OCI-LY7 (cell line): ENCODE results near the gene CCDC74B. TPM values are rescaled to one million over a fixed set of nuclear protein-coding genes. Genes with fewer than 3 reads are reported as not detected.
"Not testable (repeated sequence)": the region's sequence is repeated elsewhere in the genome, so short reads cannot be mapped to it uniquely, and the experiment has no call there.

Experiments used
- BruUV-seq: library from RNA; stranded (reverse); fragments of 400-500 nt; replicated peaks from 2 replicates; lab custom pipeline; 2021; lab: Mats Ljungman, UMichigan
- CTCF ChIA-PET: fragments of 300-600 bp; sonication (Branson Sonifier 250); formaldehyde crosslinking; loops from one replicate; lab custom pipeline; 2022; ENCODE audit warnings: antibody characterized with exemption; ENCODE audit not compliant: unreplicated experiment; lab: Charles Lee
- POLR2A ChIA-PET: fragments of 300-600 bp; sonication (Branson Sonifier 250); formaldehyde crosslinking; loops from one replicate; lab custom pipeline; 2022; ENCODE audit warnings: antibody characterized with exemption; lab: Charles Lee
- DNase-seq: peaks from one replicate; pipeline ENCODE4 v3.0.0-alpha.2; 2015; ENCODE audit warnings: low spot score
- H2AFZ ChIP-seq: fragments of 200-600 bp; sonication (generic), shearing (Covaris generic); 2 replicates; pipeline ENCODE4 v1.6.1; 2014; ENCODE audit warnings: mild to moderate bottlenecking, antibody characterized with exemption, low read length, moderate library complexity
- H3K27ac ChIP-seq: fragments of 200-600 bp; sonication (generic); 2 replicates; pipeline ENCODE4 v1.5.1; 2014; ENCODE audit warnings: mixed run types, low read depth, mild to moderate bottlenecking, moderate library complexity, low read length, inconsistent platforms; ENCODE audit not compliant: poor library complexity, severe bottlenecking
- H3K36me3 ChIP-seq: fragments of 200-600 bp; sonication (generic); 2 replicates; pipeline ENCODE4 v1.6.1; 2014; ENCODE audit warnings: mild to moderate bottlenecking, antibody characterized with exemption, low read length, moderate library complexity, mixed read lengths; ENCODE audit not compliant: insufficient read depth
- H3K4me1 ChIP-seq: fragments of 200-600 bp; sonication (generic); 2 replicates; pipeline ENCODE4 v1.5.1; 2014; ENCODE audit warnings: mild to moderate bottlenecking, low read length; ENCODE audit not compliant: insufficient read depth, poor library complexity, severe bottlenecking
- H3K4me2 ChIP-seq: fragments of 200-600 bp; sonication (generic); 2 replicates; pipeline ENCODE4 v1.6.1; 2014; ENCODE audit warnings: mild to moderate bottlenecking, low read length
- H3K4me3 ChIP-seq: fragments of 200-600 bp; sonication (generic); 2 replicates; pipeline ENCODE4 v1.5.1; 2014; ENCODE audit warnings: mild to moderate bottlenecking, low read depth, low read length; ENCODE audit not compliant: poor library complexity, severe bottlenecking
- H3K79me2 ChIP-seq: fragments of 200-600 bp; sonication (generic); 2 replicates; pipeline ENCODE4 v1.6.1; 2016; ENCODE audit warnings: low read depth, mild to moderate bottlenecking, low read length, moderate library complexity, mixed read lengths; ENCODE audit not compliant: insufficient read depth
- H3K9me2 ChIP-seq: fragments of 200-600 bp; sonication (generic); 2 replicates; pipeline ENCODE4 v1.6.1; 2016; ENCODE audit warnings: mild to moderate bottlenecking, low read length, mixed read lengths; ENCODE audit not compliant: insufficient read depth
- H3K9me3 ChIP-seq: fragments of 200-600 bp; sonication (generic); 2 replicates; pipeline ENCODE4 v1.6.1; 2014; ENCODE audit warnings: mild to moderate bottlenecking, mixed run types, low read length, mixed read lengths
- H4K20me1 ChIP-seq: fragments of 200-600 bp; sonication (generic); 2 replicates; pipeline ENCODE4 v1.6.1; 2014; ENCODE audit warnings: mild to moderate bottlenecking, antibody characterized with exemption, low read length, moderate library complexity, mixed read lengths; ENCODE audit not compliant: insufficient read depth
- EZH2phosphoT487 ChIP-seq: fragments of 200-600 bp; sonication (generic); IDR thresholded peaks from 2 replicates; pipeline ENCODE4 v1.6.1; 2018; ENCODE audit warnings: low read depth, borderline replicate concordance, mild to moderate bottlenecking, mixed run types, antibody characterized with exemption, low read length, moderate library complexity, mixed read lengths
- intact Hi-C: fragments of 100-400 bp; cut with micrococcal nuclease; formaldehyde crosslinking; loops from one replicate; pipeline ENCODE4 v1.10.0; 2022; ENCODE audit not compliant: unreplicated experiment
- total RNA-seq, 2 experiments: library from RNA; depleted of rRNA in 1 of 2; stranded (reverse); fragments of >200 nt in 1 of 2; shearing (Covaris generic) in 1 of 2; gene quantifications; 2 replicates each; pipeline ENCODE4 v1.2.3, GENCODE V29; 2014 to 2022
- TF ChIP-seq, protein P1 (sequence below): fragments of 200-600 bp; sonication (generic); conservative IDR thresholded peaks from 2 replicates; pipeline ENCODE4 v1.5.1; 2014; ENCODE audit warnings: mild to moderate bottlenecking, antibody characterized with exemption, low read length, moderate library complexity, mixed read lengths

CCDC74B gene
- total RNA-seq, 2 experiments from 2014 or later: 2.4 to 2.6 TPM

DNA sequence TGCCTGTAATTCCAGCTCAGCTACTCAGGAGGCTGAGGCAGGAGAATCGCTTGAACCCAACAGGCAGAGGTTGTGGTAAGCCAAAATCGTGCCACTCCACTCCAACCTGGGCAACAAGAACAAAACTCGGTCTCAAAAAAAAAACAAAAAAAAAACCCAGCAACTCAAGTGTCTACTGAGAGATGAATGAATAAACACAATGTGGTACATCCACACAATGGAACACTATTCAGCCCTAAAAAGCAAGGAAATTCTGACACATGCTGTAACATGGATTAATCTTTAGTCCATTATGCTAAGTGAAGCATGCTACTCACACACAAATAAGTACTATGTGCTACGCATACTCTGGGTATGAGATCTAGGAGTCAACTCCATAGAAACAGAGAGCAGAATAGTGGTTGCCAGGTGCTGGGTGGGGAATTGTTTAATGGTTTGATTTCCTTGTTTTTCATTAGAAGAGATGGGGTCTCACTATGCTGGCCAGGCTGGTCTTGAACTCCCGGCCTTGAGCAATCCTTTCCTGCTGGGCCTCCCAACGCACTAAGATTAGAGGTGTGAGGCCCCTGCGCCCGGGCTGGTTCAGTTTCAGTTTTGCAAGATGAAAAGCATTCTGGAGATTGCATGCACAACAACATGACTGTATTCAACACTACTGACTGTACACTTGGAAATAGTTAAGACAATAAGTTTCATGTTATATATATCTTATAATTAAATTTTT is 20.5 kb upstream of the CCDC74B start:
- TF ChIP-seq, protein P1, sequence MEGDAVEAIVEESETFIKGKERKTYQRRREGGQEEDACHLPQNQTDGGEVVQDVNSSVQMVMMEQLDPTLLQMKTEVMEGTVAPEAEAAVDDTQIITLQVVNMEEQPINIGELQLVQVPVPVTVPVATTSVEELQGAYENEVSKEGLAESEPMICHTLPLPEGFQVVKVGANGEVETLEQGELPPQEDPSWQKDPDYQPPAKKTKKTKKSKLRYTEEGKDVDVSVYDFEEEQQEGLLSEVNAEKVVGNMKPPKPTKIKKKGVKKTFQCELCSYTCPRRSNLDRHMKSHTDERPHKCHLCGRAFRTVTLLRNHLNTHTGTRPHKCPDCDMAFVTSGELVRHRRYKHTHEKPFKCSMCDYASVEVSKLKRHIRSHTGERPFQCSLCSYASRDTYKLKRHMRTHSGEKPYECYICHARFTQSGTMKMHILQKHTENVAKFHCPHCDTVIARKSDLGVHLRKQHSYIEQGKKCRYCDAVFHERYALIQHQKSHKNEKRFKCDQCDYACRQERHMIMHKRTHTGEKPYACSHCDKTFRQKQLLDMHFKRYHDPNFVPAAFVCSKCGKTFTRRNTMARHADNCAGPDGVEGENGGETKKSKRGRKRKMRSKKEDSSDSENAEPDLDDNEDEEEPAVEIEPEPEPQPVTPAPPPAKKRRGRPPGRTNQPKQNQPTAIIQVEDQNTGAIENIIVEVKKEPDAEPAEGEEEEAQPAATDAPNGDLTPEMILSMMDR: no peak
- no peak for TF ChIP-seq EZH2phosphoT487
- H3K4me2 ChIP-seq: no peak overlapping the region
- H2AFZ ChIP-seq: no peak overlapping the region
- H3K4me1 ChIP-seq: no peaks in the 10 kb centered on the region
- no peak overlapping the region for H3K27ac ChIP-seq
- no peaks in the 10 kb centered on the region for H3K79me2 ChIP-seq
- CTCF ChIA-PET: no interaction called here
- POLR2A ChIA-PET: no interaction called here
- no TSS peak for BruUV-seq
- peaks cover 70% of the 10 kb centered on the region for H3K36me3 ChIP-seq
- H3K9me3 ChIP-seq: no peaks in the 10 kb centered on the region
- H4K20me1 ChIP-seq: no peaks in the 10 kb centered on the region
- H3K4me3 ChIP-seq: no peak overlapping the region
- no peak for DNase-seq
- no peaks in the 10 kb centered on the region for H3K9me2 ChIP-seq
- intact Hi-C loops: no loop called here

DNA sequence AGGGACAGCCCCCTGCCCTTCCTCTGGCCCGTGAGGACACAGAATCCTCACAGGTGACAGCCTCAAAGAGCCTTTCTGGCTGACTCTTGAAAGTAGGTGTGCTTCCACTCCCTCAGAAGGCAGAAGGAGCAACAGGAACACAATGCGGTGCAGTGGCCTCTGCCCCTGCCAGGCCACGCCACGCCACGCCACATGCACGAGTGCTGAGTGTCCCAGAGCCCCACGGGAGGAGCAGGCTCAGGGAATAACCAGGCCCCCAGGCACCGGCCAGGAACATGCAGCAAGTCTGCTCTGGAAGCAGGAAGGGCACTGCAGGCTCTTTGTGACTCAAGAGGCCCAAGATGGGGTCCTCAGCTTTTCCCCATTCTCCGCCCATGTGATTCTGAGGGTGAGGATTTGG is 18.1 kb upstream of the CCDC74B start:
- Histone ChIP-seq H3K36me3 (peaks cover 57% of the 10 kb centered on the region), H3K4me2 (no peak overlapping the region), H3K79me2 (no peaks in the 10 kb centered on the region), H3K4me3 (no peak overlapping the region), H3K4me1 (peaks cover 10% of the 10 kb centered on the region), H3K9me2 (no peaks in the 10 kb centered on the region), H3K27ac (no peak overlapping the region), H4K20me1 (no peaks in the 10 kb centered on the region), H2AFZ (no peak overlapping the region), H3K9me3 (no peaks in the 10 kb centered on the region)
- POLR2A ChIA-PET: no interaction called here
- intact Hi-C loops: no loop called here
- no peak for TF ChIP-seq EZH2phosphoT487
- TF ChIP-seq, protein P1: no peak
- no peak for DNase-seq
- CTCF ChIA-PET: no interaction called here
- no TSS peak for BruUV-seq

DNA sequence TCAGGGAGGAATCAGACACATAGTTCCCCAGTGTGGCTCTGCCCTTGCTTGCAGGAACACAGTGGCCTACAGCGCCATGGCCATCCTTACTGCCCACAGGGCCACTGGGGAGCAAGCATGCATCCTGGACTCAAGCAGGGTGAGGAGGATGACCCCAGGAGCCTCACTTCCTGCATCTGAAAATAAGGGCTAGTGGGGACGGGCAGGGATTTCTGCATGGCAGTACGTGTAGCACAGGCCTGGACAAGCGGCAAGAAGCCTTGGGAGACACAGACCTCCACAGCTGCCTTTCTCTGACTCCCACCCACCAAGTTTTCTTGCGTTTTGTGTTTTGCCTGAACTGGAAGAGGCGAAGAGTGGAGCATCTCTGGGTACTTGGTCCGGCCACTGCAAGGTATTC is 17.6 kb upstream of the CCDC74B start:
- H3K9me3 ChIP-seq, BruUV-seq: not testable (repeated sequence)

DNA sequence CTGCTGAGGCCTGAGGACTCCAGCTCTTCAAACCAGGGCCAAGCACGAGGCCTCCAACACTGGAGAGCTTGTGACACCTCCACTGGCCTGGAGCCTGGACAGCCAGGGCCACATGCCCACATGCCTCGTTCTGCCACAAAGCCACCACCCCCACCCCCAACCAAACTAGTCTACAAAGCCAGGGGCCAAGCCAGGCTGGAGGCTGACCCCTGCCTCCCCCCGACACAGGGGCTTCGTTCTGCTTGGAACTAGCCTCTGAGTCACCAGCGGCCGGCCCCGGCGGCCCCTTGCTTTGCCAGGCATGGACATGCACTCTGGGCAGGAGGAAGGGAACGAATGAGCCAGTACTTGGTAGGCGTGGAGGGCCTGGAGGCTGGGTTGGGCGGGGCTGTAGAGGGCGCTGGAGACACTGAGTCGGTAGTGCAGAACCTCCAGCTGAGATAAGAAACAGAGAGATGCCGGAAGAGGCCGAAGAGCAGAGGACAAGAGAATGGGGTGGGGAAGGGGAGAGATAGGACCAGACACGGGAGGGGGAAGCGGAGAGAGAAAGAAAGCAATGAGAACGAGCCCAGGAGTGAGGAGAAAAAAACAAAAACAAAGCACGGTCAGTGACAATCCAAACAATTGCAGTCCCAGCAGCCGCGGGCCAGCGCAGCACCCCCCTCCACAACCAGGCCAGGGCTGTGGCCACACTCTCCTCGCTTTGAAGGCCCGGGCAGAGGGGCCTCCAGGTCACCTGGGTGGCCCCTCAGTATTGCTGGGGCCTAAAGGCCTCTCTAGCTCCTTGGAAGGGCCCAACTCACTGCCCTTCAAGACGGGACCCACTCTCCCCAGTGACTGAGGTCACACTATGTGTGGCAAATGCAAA is 16.2 kb upstream of the CCDC74B start:
- Histone ChIP-seq H3K4me1 (peaks cover 15% of the 10 kb centered on the region), H3K36me3 (peaks cover 39% of the 10 kb centered on the region)
- intact Hi-C loops, H2AFZ ChIP-seq, H3K79me2 ChIP-seq, BruUV-seq, H3K9me3 ChIP-seq, H4K20me1 ChIP-seq, DNase-seq, CTCF ChIA-PET, H3K4me2 ChIP-seq, H3K4me3 ChIP-seq, POLR2A ChIA-PET, H3K27ac ChIP-seq, H3K9me2 ChIP-seq: not testable (repeated sequence)

More for the DNA sequence above, 17.6 kb upstream of the CCDC74B start:
- H3K79me2 ChIP-seq, CTCF ChIA-PET, H2AFZ ChIP-seq, H3K4me3 ChIP-seq, DNase-seq, POLR2A ChIA-PET, H3K27ac ChIP-seq, H4K20me1 ChIP-seq, H3K4me2 ChIP-seq, intact Hi-C loops, H3K9me2 ChIP-seq: not testable (repeated sequence)
- Histone ChIP-seq H3K36me3 (peaks cover 52% of the 10 kb centered on the region), H3K4me1 (peaks cover 15% of the 10 kb centered on the region)
